Measurements from ENCODE around the gene TNFRSF8. TPM values are rescaled to one million over a fixed set of nuclear protein-coding genes. Genes with fewer than 3 reads are reported as not detected.

Gene TNFRSF8
- total and polyA plus RNA-seq, 9 of the 15 experiments (the other 6 are each of a cell fraction or from before 2014, with no cell fraction given), result 3.5 to 38.4 (median 17.1) TPM

DNA sequence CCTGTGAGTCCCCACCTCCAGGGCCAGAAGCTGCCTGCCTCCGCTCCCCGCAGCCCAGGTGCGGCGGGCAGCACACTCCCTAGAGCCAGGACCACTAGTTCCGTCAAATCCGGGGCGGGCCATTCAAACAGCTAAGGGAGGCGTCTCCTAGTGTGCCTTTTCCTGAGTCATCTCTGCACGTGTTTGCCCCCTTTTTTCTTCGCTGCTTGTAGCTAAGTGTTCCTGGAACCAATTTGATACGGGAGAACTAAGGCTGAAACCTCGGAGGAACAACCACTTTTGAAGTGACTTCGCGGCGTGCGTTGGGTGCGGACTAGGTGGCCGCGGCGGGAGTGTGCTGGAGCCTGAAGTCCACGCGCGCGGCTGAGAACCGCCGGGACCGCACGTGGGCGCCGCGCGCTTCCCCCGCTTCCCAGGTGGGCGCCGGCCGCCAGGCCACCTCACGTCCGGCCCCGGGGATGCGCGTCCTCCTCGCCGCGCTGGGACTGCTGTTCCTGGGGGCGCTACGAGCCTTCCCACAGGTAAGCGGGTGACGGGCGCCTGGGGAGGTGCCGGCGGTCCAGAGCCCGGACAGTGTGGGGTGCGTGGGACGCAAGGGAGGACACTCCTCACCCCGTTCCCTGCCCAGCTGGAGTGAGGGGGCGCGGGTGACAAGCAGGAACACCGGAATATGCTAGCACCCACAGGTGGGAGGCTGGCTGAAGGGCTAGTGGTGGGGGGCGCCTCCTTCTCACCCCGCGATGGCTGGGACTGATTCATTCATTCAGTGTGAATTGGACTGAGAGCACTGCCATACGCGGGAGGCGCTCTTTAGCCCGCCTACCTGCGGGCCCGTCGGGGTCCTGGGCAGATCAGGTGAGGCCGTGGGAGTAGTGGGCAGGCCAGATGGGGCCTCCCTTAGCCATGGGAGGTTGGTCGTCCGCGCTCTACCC, at the start of gene TNFRSF8 (continued):
- TF ChIP-seq, protein P1, sequence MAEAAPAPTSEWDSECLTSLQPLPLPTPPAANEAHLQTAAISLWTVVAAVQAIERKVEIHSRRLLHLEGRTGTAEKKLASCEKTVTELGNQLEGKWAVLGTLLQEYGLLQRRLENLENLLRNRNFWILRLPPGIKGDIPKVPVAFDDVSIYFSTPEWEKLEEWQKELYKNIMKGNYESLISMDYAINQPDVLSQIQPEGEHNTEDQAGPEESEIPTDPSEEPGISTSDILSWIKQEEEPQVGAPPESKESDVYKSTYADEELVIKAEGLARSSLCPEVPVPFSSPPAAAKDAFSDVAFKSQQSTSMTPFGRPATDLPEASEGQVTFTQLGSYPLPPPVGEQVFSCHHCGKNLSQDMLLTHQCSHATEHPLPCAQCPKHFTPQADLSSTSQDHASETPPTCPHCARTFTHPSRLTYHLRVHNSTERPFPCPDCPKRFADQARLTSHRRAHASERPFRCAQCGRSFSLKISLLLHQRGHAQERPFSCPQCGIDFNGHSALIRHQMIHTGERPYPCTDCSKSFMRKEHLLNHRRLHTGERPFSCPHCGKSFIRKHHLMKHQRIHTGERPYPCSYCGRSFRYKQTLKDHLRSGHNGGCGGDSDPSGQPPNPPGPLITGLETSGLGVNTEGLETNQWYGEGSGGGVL (CRISPR knock-in tag; IDR thresholded peaks at IDR 0.05), result no peak
- TF ChIP-seq WHSC1 (IDR thresholded peaks at IDR 0.05; ENCODE audit: low read length) (no peak), CBFB (CRISPR knock-in tag; IDR thresholded peaks at IDR 0.05) (no peak), LARP7 (IDR thresholded peaks at IDR 0.05) (no peak), RBFOX2 (IDR thresholded peaks at IDR 0.05; ENCODE audit: low read depth, low read length) (peak; percentile 81), SREBF1 (IDR thresholded peaks at IDR 0.05; ENCODE audit: borderline replicate concordance, low read depth, low read length) (no peak), BHLHE40 (IDR thresholded peaks at IDR 0.05; ENCODE audit: low read length) (peak; percentile 90), ZNF23 (CRISPR knock-in tag; IDR thresholded peaks at IDR 0.05) (no peak), MYC (IDR thresholded peaks at IDR 0.05; ENCODE audit: low read depth, low read length) (peak; percentile 82), MYC (CRISPR knock-in tag; IDR thresholded peaks at IDR 0.05; ENCODE audit: borderline replicate concordance, low read depth) (no peak), SPI1 (IDR thresholded peaks at IDR 0.05; ENCODE audit: borderline replicate concordance, low read depth, low read length) (no peak), POLR2AphosphoS2 (IDR thresholded peaks at IDR 0.05; ENCODE audit: low read length) (no peak), KLF10 (CRISPR knock-in tag; IDR thresholded peaks at IDR 0.05) (no peak), HNRNPLL (IDR thresholded peaks at IDR 0.05; ENCODE audit: low read depth, low read length, poor library complexity, severe bottlenecking) (no peak), SAFB2 (IDR thresholded peaks at IDR 0.05; ENCODE audit: borderline replicate concordance, low read depth, low read length, severe bottlenecking) (no peak), NR4A1 (CRISPR knock-in tag; IDR thresholded peaks at IDR 0.05) (no peak), NR4A1 (tag; IDR thresholded peaks at IDR 0.05) (0 out of 2 replicates have a peak, but pooled peaks have one; percentile 47), RAD21 (CRISPR knock-in tag; conservative IDR thresholded peaks at IDR 0.05 in 1 of 2, IDR thresholded peaks at IDR 0.05 in 1 of 2) (no peak)
- TF ChIP-seq, protein P2, sequence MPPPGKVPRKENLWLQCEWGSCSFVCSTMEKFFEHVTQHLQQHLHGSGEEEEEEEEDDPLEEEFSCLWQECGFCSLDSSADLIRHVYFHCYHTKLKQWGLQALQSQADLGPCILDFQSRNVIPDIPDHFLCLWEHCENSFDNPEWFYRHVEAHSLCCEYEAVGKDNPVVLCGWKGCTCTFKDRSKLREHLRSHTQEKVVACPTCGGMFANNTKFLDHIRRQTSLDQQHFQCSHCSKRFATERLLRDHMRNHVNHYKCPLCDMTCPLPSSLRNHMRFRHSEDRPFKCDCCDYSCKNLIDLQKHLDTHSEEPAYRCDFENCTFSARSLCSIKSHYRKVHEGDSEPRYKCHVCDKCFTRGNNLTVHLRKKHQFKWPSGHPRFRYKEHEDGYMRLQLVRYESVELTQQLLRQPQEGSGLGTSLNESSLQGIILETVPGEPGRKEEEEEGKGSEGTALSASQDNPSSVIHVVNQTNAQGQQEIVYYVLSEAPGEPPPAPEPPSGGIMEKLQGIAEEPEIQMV (tag; conservative IDR thresholded peaks at IDR 0.05; ENCODE audit: low read depth), result no peak
- TF ChIP-seq, protein P3, sequence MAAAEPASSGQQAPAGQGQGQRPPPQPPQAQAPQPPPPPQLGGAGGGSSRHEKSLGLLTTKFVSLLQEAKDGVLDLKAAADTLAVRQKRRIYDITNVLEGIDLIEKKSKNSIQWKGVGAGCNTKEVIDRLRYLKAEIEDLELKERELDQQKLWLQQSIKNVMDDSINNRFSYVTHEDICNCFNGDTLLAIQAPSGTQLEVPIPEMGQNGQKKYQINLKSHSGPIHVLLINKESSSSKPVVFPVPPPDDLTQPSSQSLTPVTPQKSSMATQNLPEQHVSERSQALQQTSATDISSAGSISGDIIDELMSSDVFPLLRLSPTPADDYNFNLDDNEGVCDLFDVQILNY (CRISPR knock-in tag; IDR thresholded peaks at IDR 0.05), result peak; percentile 92
- TF ChIP-seq, protein P4, sequence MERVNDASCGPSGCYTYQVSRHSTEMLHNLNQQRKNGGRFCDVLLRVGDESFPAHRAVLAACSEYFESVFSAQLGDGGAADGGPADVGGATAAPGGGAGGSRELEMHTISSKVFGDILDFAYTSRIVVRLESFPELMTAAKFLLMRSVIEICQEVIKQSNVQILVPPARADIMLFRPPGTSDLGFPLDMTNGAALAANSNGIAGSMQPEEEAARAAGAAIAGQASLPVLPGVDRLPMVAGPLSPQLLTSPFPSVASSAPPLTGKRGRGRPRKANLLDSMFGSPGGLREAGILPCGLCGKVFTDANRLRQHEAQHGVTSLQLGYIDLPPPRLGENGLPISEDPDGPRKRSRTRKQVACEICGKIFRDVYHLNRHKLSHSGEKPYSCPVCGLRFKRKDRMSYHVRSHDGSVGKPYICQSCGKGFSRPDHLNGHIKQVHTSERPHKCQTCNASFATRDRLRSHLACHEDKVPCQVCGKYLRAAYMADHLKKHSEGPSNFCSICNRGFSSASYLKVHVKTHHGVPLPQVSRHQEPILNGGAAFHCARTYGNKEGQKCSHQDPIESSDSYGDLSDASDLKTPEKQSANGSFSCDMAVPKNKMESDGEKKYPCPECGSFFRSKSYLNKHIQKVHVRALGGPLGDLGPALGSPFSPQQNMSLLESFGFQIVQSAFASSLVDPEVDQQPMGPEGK (CRISPR knock-in tag; IDR thresholded peaks at IDR 0.05; ENCODE audit: borderline replicate concordance), result no peak
